Measurements from ENCODE around the gene RIC3.

RIC3 gene, protein sequence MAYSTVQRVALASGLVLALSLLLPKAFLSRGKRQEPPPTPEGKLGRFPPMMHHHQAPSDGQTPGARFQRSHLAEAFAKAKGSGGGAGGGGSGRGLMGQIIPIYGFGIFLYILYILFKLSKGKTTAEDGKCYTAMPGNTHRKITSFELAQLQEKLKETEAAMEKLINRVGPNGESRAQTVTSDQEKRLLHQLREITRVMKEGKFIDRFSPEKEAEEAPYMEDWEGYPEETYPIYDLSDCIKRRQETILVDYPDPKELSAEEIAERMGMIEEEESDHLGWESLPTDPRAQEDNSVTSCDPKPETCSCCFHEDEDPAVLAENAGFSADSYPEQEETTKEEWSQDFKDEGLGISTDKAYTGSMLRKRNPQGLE

DNA sequence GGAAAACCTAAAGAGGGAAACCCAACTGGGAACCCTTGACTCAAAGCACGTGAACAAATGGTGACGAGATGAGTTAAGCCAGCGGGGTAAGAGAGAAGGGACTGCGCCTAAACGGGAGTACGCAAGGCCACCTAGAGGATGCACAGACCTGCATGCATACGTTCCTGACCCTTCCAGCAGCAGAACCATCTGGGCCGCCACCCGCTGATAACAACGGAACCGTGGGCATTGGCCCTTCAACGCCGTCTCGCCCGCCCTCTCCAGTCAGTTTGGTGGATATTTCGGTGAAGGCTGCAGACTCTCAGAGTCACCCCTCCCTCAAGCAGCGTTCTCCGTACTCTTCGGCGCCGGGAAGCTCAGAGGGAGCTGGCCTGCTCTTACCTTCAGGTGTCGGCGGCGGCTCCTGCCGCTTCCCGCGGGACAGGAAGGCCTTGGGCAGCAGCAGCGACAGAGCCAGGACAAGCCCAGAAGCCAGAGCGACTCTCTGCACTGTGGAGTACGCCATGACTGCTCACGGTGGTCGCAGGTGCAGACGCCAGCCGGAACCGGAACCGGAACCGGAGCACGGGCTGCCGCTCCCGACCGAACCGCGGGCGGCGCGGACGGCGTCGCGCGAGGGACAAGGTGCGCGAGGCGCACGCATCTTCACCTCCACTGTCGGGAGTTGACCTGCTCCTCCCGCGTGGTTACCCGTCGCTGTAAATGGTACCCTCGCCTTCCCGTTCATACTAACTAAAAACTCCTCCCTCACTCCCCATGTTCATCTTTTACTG, at the start of gene RIC3:
Gene RIC3, minus strand, starts transcription at position 541 of the 773 bp plus-strand sequence. Its CDS starts 36 bp downstream, at position 505.
- H3K9me3 Mint-ChIP-seq: no peaks in the 10 kb centered on the region
- H3K36me3 Mint-ChIP-seq (ENCODE audit: low read depth): no peaks in the 10 kb centered on the region
- peaks cover 57% of the 10 kb centered on the region for H3K27me3 Mint-ChIP-seq
- H3K4me1 Mint-ChIP-seq (ENCODE audit: low read depth): peaks cover 13% of the 10 kb centered on the region
- H3K4me3 Mint-ChIP-seq: peak within 1 kb of the TSS; percentile 48
- intact Hi-C loops (cut with micrococcal nuclease): no loop called here
- no peak within 1 kb of the TSS for H3K27ac Mint-ChIP-seq

DNA sequence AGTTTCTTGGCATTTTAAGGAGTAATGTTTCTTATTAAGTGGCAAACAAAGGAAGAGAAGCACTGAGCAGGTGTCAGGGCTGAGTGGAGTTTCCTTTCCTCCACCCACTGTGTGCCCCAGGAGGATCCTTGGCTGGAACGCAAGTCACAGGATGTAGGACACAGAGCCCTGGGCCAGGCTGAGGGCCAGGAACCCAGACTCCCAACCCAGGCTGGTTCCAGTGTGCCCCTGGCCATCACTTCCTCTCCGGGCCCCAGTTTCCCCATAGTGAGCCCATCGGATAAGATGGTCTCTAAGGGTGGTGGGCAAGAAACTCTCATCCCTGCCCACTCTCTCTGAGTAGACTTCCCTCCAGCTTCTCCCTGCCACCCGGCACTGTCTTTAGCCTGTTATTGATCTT, 49.6 kb upstream of the RIC3 start:
- Mint-ChIP-seq H3K9me3 (no peaks in the 10 kb centered on the region), H3K27ac (no peak overlapping the region), H3K4me3 (no peak overlapping the region), H3K4me1 (ENCODE audit: low read depth) (peaks cover 11% of the 10 kb centered on the region), H3K27me3 (peaks cover 7% of the 10 kb centered on the region), H3K36me3 (ENCODE audit: low read depth) (no peaks in the 10 kb centered on the region)
- intact Hi-C loops (cut with micrococcal nuclease): no loop called here

DNA sequence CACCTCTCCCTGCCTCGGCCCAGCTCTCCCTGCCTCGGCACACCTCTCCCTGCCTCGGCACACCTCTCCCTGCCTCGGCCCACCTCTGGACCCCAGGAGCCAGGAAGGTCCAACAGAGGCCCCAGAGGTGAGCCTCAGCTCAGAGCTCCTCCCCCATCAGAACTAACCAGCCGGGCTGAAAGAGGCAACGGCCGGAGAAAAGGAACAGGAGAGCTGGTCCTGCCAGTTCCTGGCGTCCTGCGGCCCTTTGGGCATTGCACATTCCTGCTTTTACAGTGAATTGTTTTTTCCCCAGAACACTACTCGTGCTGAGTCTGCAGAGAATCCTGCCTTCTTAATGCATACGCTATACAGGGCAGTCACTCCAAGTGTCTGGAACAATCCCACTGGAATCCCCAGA, 49.1 kb upstream of the RIC3 start:
- H3K36me3 Mint-ChIP-seq (ENCODE audit: low read depth): no peaks in the 10 kb centered on the region
- H3K27me3 Mint-ChIP-seq: peaks cover 7% of the 10 kb centered on the region
- H3K4me1 Mint-ChIP-seq (ENCODE audit: low read depth): peaks cover 15% of the 10 kb centered on the region
- no peak overlapping the region for H3K27ac Mint-ChIP-seq
- intact Hi-C loops (cut with micrococcal nuclease): no loop called here
- H3K4me3 Mint-ChIP-seq: no peak overlapping the region
- no peaks in the 10 kb centered on the region for H3K9me3 Mint-ChIP-seq

DNA sequence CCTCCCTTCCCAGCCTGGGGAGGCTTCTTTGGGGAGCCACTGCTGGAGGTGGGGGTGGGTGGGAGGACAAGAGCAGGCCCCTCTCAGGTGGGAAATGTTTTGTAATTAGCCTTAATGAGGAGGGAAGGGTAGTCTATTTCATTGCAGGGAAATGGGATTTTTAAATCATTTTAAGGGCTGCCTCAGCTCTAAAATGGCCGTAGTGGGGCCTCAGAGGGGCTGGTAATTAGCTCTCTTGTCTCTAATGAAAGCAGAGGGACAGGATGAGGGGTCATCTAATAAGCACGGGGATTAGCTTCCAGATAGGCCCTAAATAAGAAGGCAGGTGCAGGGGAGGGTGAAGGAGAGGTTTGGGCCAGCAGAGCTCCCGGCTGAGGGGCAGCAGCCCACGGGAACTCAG, 48.3 kb upstream of the RIC3 start:
- H3K4me3 Mint-ChIP-seq: no peak overlapping the region
- H3K27me3 Mint-ChIP-seq: peaks cover 7% of the 10 kb centered on the region
- intact Hi-C loops (cut with micrococcal nuclease): no loop called here
- H3K4me1 Mint-ChIP-seq (ENCODE audit: low read depth): peaks cover 11% of the 10 kb centered on the region
- H3K27ac Mint-ChIP-seq: no peak overlapping the region
- no peaks in the 10 kb centered on the region for H3K9me3 Mint-ChIP-seq
- no peaks in the 10 kb centered on the region for H3K36me3 Mint-ChIP-seq (ENCODE audit: low read depth)

DNA sequence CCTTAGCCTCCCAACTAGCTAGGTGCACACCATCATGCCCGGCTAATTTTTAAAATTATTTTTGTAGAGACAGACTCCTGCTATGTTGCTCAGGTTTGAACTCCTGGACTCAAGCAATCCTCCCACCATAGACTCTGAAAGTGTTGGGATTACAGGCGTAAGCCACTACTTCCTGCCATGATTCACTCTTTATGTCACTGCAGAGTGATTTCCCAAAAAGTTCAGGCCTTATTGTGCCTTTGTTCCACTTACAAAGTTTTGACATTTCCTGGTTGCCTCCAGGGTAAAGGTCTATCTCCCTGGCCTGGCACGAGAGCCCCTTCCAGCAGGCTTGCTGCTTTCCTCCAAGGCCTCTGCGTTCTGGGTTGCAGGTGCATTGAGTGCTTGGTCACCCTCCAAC, 44.6 kb upstream of the RIC3 start:
- H3K27me3 Mint-ChIP-seq: peaks cover 6% of the 10 kb centered on the region
- H3K4me3 Mint-ChIP-seq: no peak overlapping the region
- H3K27ac Mint-ChIP-seq: no peak overlapping the region
- H3K36me3 Mint-ChIP-seq (ENCODE audit: low read depth): no peaks in the 10 kb centered on the region
- peaks cover 20% of the 10 kb centered on the region for H3K4me1 Mint-ChIP-seq (ENCODE audit: low read depth)
- intact Hi-C loops (cut with micrococcal nuclease): no loop called here
- no peaks in the 10 kb centered on the region for H3K9me3 Mint-ChIP-seq

DNA sequence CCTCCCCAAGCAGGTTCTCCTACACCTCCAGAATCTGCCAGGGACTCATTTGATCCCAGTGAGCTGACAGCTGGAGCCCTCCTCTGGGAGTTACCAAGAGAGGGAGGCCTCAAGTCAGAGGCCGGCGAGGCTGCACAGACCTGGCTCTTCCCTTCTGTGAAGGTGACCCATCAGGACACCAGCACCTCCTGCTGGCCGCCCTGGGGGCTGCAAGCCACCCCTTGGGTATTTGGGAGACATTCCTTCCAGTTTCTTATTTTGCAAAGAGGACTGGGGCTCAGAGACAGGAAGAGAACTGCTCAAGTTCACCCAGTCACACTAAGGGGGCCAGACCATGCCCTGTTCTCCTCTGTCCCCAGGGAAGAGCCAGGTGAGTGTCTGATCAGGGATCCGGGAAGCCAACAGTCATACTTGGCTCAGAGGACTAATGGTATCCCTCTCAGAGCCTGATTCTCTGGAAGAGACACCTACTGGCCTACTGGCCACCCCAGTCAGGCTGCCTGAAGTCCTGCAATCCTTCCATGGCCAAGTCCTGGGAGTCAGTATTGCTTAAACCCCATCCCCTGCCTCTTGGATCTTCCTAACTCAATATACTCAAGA, 40.5 kb upstream of the RIC3 start:
- intact Hi-C loops (cut with micrococcal nuclease): loop anchor here (1.0 to 5.0 kb wide), 2 partner anchors 17 to 53 kb away; partner anchors contain the start of gene LMO1
- peaks cover 61% of the 10 kb centered on the region for H3K4me1 Mint-ChIP-seq (ENCODE audit: low read depth)
- peak overlapping the region; percentile 91 for H3K27ac Mint-ChIP-seq

DNA sequence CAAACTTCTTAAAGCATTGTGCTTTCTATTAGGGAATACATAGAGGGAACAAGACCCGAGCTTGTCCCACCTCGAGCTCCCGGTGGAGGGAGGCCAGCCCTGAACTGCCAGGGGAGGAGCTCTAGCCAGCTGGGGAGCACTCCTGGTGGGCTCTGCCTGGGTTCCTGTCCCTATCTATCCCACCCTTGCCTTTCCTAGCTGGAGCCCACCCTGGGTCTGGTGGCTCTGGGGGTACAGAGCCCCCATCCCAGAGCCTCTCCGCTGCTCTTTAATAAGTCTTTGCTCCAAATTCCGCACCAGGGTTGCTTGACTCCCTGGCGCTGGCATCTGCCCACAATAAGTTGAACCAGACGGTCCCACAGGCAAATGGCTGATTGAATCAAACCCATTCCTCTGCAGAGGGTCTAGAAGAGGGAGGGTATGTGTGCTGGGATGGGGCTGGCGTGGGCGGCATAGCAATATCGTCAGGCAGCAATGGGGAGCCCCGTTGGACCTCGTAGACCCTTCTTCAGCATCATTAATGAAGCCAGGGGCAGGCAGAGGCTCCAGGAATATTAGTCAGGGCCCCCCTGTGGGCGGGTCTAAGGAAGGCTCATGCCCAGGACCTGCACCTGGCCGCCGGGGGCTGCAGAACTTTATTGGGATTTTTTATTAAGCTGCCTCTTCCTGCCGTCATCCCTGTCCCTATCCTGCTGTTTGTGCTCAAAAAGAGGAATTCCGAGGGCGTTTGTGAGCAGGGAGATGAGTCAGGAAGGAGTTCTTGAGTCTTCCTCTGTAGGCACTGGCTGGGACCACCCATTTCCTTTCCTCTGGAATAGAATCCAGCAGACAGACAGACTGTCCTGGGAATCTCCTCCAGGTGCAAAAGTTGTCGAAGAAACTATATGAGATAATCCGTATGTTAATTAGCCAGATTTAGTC, 38.5 kb upstream of the RIC3 start:
- peaks cover 70% of the 10 kb centered on the region for H3K4me1 Mint-ChIP-seq (ENCODE audit: low read depth)
- intact Hi-C loops (cut with micrococcal nuclease): loop anchor here (5.0 kb wide), 1 partner anchor 55 kb away; the partner anchor contains the start of gene LMO1
- H3K4me3 Mint-ChIP-seq: peak overlapping the region; percentile 21
- H3K27me3 Mint-ChIP-seq: peaks cover 2% of the 10 kb centered on the region
- no peaks in the 10 kb centered on the region for H3K9me3 Mint-ChIP-seq
- peak overlapping the region; percentile 91 for H3K27ac Mint-ChIP-seq
- no peaks in the 10 kb centered on the region for H3K36me3 Mint-ChIP-seq (ENCODE audit: low read depth)

More for the DNA sequence above, 40.5 kb upstream of the RIC3 start:
- no peak overlapping the region for H3K4me3 Mint-ChIP-seq
- H3K27me3 Mint-ChIP-seq: peaks cover 2% of the 10 kb centered on the region
- no peaks in the 10 kb centered on the region for H3K9me3 Mint-ChIP-seq
- H3K36me3 Mint-ChIP-seq (ENCODE audit: low read depth): no peaks in the 10 kb centered on the region

DNA sequence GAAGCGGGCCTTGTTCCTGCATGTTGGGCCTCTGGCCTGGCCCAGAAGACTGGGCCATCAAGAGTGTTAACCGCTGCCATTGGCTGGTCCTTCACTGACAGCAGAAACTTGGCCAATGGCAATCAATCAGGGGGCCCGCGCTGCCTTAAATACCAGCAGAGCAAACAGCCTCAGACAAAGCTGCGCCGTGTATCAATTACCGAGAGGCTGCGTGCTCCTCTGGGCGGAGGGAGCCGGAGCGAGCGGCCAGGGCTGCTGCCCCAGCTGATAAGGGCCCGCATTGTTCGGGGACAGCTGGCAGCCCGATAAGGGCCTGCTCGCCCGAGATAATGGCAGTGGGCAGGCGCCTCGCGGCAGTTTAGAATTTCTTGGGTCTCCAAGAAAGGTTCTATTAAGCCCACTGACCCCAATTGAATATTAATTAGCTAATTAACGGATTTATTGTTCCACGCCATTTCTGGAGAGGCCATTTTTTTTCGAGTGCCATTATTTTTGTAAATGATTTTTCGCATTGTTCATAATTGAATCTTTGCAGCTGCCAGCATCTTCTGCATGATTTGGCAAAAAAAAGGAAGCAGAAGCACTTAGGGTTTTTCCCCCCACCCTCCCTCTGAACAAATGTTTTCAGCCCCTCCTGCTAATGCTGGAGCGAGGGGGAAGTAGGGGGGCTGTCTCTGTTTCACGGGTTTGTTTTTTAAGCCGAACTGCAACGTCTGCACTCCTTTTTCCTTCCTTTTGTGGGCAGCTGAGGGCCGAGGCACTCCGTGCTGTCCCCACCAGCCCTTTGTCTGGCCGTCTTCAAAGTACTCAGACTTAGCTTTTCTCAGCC, 37.6 kb upstream of the RIC3 start:
- Mint-ChIP-seq H3K4me3 (peak overlapping the region; percentile 21), H3K36me3 (ENCODE audit: low read depth) (no peaks in the 10 kb centered on the region), H3K4me1 (ENCODE audit: low read depth) (peaks cover 78% of the 10 kb centered on the region), H3K27me3 (peaks cover 2% of the 10 kb centered on the region), H3K9me3 (no peaks in the 10 kb centered on the region), H3K27ac (peak overlapping the region; percentile 91)
- intact Hi-C loops (cut with micrococcal nuclease): loop anchor here (5.0 kb wide), 1 partner anchor 56 kb away; the partner anchor contains the start of gene LMO1

DNA sequence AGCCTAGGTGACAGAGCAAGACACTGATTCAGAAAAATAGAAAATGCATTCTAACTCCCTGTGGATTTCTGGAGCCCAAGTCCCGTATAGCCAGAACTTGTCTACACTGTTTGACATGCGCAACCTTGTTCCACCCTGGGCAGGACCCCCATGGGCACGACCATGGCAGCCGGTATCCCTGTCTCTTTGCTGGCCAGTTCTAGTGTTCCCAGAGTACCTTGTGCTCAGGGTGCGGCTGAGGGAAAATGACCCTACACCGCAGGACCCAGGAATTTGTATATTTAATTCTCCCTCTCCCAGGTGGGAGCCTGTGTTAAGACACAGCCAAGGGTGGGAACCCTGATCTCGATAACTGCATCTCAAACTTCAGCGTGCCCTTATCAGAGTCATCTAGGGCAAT, 36.7 kb upstream of the RIC3 start:
- Mint-ChIP-seq H3K27ac (peak overlapping the region; percentile 91), H3K27me3 (no peaks in the 10 kb centered on the region), H3K36me3 (ENCODE audit: low read depth) (no peaks in the 10 kb centered on the region), H3K9me3 (no peaks in the 10 kb centered on the region), H3K4me1 (ENCODE audit: low read depth) (peaks cover 80% of the 10 kb centered on the region), H3K4me3 (no peak overlapping the region)
- intact Hi-C loops (cut with micrococcal nuclease): loop anchor here (5.0 kb wide), 1 partner anchor 57 kb away; the partner anchor contains the start of gene LMO1

DNA sequence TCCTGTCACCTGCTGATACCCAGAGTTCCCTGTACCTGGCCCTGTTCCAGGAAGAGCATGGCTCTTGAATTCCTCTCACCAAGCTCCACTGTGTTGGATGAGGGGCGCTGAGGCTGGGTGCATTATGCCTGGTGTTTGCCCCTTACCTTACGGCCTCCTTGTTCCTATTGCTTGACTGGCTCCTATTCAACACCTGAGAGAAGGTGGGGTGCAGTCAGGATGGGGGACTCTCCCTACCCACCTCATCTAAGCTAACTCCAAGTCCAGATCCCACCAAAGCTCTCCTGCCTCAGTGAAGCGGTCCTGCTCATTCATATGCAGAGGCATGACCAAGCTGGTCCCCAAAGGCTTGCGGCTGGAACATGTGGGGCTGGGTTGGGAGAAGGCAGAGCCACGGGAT, 35.8 kb upstream of the RIC3 start:
- intact Hi-C loops (cut with micrococcal nuclease): no loop called here
- H3K4me3 Mint-ChIP-seq: no peak overlapping the region
- H3K36me3 Mint-ChIP-seq (ENCODE audit: low read depth): no peaks in the 10 kb centered on the region
- H3K27ac Mint-ChIP-seq: peak overlapping the region; percentile 91
- no peaks in the 10 kb centered on the region for H3K27me3 Mint-ChIP-seq
- H3K9me3 Mint-ChIP-seq: no peaks in the 10 kb centered on the region
- H3K4me1 Mint-ChIP-seq (ENCODE audit: low read depth): peaks cover 83% of the 10 kb centered on the region

DNA sequence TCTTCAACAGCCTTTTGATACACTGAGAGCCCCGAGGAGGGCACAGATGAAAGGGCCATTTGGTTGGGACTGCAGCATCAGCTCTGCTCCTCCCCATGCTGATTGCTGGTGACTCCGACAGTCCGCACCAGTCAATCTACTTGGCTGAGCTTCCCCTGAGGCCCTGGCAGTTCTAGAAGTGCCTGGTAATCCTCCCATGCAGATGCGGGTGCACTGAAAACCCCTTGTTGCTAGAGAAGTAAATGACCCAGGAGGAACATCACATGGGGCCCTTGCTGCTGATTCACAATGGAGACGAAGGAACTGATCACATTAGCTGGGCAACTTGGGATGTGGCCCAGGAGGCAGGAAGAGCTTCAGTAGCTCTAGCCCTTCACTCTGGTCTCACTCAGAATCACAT, 35.2 kb upstream of the RIC3 start:
- intact Hi-C loops (cut with micrococcal nuclease): no loop called here
- no peaks in the 10 kb centered on the region for H3K9me3 Mint-ChIP-seq
- H3K4me1 Mint-ChIP-seq (ENCODE audit: low read depth): peaks cover 84% of the 10 kb centered on the region
- peak overlapping the region; percentile 91 for H3K27ac Mint-ChIP-seq
- no peaks in the 10 kb centered on the region for H3K36me3 Mint-ChIP-seq (ENCODE audit: low read depth)
- no peak overlapping the region for H3K4me3 Mint-ChIP-seq
- no peaks in the 10 kb centered on the region for H3K27me3 Mint-ChIP-seq

DNA sequence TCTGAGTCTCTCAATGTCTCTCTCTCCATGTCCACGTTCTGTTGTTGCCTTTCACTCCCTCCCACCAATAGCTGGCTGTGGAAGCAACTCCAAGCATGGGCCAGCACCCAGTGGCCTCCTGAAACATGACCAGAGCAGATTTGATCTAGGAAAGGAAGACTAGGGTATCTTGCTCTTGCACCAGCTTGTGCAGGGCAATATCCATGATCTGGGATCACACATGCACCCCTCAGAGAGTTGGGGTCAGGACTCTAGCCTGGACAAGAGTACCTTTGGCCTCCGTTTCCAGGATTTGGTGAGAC, 34.5 kb upstream of the RIC3 start:
- H3K4me3 Mint-ChIP-seq: no peak overlapping the region
- no peaks in the 10 kb centered on the region for H3K9me3 Mint-ChIP-seq
- peak overlapping the region; percentile 91 for H3K27ac Mint-ChIP-seq
- intact Hi-C loops (cut with micrococcal nuclease): no loop called here
- no peaks in the 10 kb centered on the region for H3K27me3 Mint-ChIP-seq
- no peaks in the 10 kb centered on the region for H3K36me3 Mint-ChIP-seq (ENCODE audit: low read depth)
- peaks cover 79% of the 10 kb centered on the region for H3K4me1 Mint-ChIP-seq (ENCODE audit: low read depth)
